Measurements from ENCODE around the gene THOP1.
"Not testable (repeated sequence)": the region's sequence is repeated elsewhere in the genome, so short reads cannot be mapped to it uniquely, and the experiment has no call there.

The THOP1 gene

GRCh38 chr19:2817237-2817829, 32.0 kb downstream of the THOP1 start:
- not testable (repeated sequence) for DNase-seq

GRCh38 chr19:2819540-2820111, 34.3 kb downstream of the THOP1 start, which contains the start of gene ZNF554:
Gene ZNF554 (plus strand): TSS chr19:2819868. CDS start chr19:2820072, 204 bp downstream.
- DNase-seq, result peak; percentile 79

- DNase-seq, result no peak
Measured at GRCh38 chr19:2820112-2820702, 34.9 kb downstream of the THOP1 start.

DNA sequence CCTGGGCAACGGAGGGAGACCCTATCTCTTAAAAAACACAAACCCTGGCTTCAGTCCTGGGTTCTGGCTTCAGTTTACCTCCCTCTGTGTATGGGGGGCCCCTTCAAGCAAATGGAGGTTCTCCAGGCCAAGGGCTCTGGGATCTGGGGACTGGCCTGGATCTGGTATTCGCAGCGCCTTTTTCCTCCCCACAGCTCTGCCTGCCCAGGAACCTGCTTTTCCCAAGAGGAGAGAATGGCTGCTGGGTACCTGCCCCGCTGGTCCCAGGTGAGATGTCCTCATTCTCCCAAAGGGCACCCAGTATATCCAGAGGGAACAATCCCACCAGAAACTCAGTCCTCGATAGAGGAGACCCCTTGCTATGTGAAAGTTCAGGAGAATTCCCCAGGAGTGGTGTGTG, 37.5 kb downstream of the THOP1 start:
- DNase-seq, result no peak

DNA sequence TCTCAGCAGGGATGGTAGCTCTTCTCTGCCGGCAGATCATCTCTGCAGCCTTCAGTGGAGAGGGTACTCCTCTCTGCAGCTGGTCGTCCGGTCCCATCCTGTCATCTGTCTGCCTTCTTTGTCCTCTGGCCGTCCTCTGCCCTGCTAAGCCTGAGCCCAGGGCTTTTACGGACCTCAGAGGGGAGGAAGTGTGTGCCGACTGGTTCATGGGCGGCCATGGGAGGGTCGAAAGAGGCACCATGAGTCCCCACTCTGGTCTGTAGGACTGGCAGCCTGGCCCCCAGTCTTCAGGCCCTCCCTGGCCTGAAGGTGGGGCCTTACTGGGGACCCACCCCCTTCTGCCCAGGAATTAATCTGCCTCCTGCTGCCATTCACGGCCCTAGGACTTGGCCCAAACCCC, 38.3 kb downstream of the THOP1 start:
- no peak for DNase-seq

- no peak for DNase-seq
Measured at GRCh38 chr19:2824129-2824528, 38.8 kb downstream of the THOP1 start.

DNA sequence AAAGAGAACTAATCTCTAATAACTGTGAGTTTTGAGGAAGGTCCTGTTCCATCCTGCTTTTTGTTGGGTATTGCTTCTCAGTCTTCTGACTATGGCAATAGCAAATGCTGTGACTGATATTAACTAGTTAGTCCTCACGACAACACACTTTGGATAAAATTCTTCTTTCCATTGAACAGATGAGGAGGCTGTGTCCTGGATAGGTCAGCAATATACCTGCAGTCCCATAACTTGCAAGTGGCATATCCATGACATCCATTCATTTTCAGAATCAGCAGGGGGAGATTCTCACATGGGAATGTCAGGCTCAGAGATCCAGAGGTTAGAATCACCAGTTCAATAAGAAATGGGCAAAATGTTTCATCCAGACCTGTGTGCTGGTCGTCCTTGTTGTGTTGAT, 41.7 kb downstream of the THOP1 start:
- DNase-seq, result no peak

- DNase-seq, result no peak
Measured at GRCh38 chr19:2827840-2828489, 42.7 kb downstream of the THOP1 start.

DNA sequence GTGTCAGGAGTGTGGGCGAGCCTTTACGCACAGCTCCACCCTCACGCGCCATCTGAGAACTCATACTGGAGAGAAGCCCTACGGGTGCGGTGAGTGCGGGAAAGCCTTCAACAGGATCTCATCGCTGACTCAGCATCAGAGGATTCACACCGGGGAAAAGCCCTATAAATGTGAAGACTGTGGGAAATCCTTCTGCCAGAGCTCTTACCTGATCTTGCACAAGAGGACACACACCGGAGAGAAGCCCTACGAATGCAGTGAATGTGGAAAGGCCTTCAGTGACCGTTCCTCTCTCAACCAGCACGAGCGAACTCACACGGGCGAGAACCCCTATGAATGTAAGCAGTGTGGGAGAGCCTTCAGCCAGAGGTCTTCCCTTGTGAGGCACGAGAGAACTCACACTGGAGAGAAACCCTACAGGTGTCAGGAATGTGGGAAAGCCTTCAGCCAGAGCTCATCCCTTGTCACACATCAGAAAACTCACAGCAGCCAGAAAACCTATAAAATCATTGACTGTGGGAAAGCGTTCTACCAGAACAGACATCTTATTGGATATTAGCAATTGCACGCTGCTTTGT, 49.1 kb downstream of the THOP1 start:
- DNase-seq, result no peak

DNA sequence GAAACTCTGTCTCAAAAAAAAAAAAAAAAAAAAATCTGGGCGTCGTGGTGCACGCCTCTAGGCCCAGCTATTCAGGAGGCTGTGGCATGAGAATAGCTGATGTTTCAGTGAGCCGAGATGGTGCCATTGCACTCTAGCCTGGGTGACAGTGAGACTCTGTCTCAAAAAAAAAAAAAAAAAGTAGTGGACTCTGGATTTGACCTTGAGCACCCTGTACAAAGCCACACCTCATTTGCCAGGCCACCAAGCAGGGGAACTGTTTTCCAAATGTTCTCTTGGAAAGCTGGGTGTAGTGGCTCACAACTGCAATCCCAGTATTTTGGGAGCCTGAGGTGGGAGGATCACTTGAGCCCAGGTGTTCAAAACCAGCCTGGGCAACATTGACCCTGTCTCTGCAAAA, 52.1 kb downstream of the THOP1 start:
- DNase-seq, result no peak

DNA sequence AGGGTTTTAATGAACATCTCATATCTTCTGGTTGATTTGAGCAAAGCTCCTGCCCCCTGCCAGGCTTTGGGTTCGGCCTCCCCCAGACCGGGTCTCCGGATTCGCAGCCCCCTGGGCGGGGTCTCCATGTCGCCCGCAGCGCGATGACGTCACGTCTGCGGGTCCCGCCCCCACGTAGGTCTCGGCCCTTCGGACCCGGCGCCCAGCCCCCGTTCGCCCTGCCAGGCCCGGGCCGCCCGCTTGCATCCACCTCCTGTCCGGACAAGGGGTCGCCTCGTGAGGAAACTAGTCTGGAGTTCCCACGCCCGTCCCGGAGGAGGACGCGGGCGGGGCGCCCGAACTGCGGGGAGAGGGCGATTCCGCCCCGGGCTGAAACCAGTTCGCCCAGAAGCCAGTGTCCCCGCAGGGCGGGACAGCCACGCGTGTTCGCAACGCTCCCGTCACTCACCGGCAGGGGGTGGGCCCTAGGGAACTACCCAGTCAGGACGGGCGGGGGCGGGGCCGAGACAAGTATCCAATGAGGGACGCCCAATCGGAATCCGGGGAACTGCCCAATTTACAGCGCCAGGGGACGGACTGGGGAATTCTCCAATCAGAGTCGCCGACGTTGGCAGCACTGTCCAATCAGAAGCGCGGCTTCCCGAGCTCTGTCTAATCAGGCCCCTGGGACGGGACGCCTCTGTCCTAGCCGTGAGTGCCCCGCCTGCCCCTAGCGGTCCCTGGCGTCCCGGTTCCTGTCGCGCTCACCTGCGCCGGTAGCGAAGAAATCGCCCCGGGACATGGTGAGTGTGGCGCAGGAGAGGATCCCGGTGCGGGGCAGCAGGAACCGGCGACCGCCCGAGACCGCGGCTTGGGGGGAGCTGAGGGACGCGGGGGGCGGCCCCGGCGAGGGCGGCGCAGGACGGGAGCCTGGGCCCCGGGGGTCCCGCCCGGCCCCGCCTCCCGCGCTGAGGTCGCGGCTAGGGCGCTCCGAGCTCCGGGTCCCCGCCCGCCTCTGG, 55.8 kb downstream of the THOP1 start, which contains the start of gene ZNF555:
Gene ZNF555, plus strand, starts transcription at position 682 of the 998 bp plus-strand sequence. Its CDS starts 98 bp downstream, at position 780.
- DNase-seq, result peak; percentile 91

GRCh38 chr19:2841855-2842574, 56.7 kb downstream of the THOP1 start:
- DNase-seq, result no peak

DNA sequence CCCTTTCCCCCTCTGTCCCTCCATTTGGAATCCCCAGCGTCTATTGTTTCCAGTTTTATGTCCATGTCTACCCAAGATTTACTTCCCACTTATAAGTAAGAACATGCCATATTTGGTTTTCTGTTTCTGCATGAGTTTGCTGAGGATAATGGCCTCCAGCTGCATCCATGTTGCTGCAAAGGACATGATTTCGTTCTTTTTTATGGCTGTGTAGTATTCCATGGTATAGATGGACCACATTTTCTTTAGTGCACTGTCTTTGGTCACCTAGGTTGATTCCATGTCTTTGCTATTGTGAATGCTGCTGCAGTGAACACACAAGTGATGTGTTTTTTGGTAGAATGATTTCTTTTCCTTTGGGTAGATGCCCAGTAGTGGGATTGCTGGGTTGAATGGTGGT, 59.8 kb downstream of the THOP1 start:
- no peak for DNase-seq

DNA sequence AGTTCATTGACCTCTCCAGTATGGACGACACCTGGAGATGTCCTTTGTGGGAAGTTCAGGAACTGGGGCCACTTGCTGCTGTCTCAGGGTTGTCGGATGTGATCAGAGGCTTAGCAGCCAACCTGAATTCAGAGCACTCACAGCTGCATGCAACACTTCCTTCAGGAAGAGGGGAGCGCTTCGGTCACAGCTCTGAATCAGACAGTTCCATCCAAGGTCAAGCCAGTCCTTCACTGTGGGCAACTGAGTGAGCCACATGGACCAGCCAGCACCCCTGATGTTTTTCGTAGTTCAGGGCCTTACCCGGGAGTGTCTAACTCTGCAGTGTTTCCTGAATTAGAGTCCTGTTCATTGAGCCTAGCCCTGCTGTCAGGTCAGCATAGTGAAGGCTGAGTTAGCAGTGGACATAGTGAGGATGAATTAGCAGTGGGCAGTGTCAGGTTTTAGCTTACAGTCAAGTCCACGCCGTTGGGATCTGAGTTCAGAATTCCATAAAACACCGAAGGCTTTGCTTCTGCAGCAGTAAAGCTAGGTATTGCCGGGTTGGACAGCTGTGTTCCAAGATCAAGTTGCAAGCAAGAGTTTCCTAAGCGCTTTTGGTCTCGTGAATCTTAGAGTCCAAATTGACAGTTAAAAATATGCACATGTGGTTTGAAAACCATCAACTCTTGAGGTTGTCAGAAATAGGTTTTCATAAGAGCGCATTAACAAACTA, 61.0 kb downstream of the THOP1 start:
- no peak for DNase-seq

DNA sequence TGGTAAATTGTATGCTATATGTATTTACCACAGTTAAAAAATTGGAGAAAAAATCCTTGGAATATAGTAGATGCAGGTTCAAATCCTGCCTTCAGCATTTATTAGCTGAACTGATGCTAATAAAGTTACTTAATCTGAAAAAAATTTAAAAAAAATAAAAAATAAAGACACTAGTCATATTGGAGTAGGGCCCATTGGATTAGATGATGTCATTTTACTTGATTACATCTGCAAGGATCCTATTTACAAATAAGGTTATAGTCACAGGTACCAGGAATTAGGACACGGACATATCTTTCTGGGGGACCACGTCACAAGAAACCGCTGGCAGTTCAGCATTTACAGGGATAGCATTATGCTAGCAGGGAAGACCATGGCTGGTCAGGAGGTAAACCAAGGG, 62.2 kb downstream of the THOP1 start:
- DNase-seq, result no peak

DNA sequence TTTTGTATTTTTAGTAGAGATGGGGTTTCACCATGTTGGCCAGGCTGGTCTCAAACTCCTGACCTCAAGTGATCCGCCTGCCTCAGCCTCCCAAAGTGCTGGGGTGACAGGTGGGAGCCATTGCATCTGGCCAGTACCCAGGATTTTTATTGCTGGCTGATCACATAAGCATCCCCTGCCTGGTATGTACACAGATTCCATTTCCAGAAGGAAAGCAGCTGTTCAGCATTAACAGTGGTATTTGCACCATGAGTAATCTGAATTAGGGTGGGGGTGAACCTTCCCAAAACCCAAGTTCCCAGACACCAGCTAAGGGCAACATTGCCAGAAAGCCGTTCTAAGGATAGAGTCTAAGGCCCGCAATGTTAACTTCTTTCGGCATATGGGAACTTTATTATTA, 63.3 kb downstream of the THOP1 start:
- no peak for DNase-seq

DNA sequence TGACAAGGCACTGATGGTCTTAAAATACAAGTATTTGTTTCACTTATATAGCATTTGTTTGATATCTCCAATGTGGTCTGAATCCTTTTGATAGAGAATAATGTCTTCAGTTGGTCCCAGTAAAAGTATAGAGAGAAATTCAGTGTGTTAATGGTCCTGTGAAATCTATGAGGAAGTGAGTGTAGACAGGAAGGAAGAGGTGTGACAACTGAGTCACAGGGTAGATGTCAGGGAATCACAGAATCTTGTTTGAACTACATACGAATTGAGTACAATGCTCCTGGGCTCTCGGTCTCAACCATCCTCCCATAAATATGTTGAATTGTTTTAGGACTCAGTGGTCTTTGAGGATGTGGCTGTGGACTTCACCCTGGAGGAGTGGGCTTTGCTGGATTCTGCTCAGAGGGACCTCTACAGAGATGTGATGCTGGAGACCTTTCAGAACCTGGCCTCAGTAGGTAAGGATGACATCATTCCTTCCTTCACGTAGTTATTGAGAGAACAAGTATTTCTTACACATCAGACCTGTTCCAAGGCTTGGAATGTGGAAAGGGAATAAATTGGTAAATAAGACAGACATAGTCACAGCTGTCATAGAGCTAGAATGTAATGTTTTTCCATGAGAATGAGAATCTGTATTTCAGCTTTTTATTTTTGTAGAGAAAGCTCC, 65.1 kb downstream of the THOP1 start:
- no peak for DNase-seq

DNA sequence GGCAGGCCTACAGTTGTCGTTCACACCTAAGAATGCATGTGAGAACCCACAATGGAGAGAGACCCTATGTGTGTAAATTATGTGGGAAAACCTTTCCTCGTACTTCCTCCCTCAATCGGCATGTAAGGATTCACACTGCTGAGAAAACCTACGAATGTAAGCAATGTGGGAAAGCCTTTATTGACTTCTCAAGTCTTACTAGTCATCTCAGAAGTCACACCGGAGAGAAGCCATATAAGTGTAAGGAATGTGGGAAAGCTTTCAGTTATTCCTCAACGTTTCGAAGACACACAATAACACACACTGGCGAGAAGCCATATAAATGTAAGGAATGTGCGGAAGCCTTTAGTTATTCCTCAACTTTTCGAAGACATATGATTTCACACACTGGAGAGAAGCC, 67.3 kb downstream of the THOP1 start:
- no peak for DNase-seq

GRCh38 chr19:2853015-2853606, 67.8 kb downstream of the THOP1 start:
- DNase-seq, result no peak

- no peak for DNase-seq
Measured at GRCh38 chr19:2854849-2855248, 69.5 kb downstream of the THOP1 start.
